ENCODE data around the gene PRKCZ.

DNA sequence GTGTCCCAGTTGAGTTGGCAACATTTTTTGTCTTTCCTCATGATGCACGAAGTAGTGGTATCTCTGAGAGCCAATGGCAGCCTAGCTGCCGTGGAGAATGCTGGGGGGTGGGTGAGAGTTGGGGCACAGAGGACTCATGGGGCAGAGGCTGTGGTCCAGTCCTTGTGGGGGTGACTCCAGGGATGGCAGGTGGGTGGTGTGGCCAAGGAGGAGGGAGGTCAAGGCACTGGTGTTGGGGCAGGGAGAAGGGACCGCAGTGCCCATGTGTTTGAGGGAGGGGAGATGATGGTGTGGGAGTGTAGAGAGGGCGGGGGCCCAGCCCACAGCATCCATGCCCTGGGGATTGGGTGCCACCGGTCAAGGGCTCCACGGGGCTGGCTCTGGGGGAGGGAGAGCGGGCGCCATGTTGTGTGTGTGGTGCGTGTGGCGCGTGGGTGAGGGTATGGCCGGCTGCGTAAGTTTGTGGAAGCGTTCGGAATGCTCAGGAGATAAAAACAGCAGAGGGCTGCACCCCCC, 63.5 kb downstream of the PRKCZ start:
- TF ChIP-seq, protein P1, sequence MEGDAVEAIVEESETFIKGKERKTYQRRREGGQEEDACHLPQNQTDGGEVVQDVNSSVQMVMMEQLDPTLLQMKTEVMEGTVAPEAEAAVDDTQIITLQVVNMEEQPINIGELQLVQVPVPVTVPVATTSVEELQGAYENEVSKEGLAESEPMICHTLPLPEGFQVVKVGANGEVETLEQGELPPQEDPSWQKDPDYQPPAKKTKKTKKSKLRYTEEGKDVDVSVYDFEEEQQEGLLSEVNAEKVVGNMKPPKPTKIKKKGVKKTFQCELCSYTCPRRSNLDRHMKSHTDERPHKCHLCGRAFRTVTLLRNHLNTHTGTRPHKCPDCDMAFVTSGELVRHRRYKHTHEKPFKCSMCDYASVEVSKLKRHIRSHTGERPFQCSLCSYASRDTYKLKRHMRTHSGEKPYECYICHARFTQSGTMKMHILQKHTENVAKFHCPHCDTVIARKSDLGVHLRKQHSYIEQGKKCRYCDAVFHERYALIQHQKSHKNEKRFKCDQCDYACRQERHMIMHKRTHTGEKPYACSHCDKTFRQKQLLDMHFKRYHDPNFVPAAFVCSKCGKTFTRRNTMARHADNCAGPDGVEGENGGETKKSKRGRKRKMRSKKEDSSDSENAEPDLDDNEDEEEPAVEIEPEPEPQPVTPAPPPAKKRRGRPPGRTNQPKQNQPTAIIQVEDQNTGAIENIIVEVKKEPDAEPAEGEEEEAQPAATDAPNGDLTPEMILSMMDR (IDR thresholded peaks at IDR 0.05): no peak
- TF ChIP-seq EZH2phosphoT487 (IDR thresholded peaks at IDR 0.05): no peak

Measured in neural progenitor cell (in vitro differentiated cells).